Measurements from ENCODE around the gene ZNF226. TPM values are rescaled to one million over a fixed set of nuclear protein-coding genes. Genes with fewer than 3 reads are reported as not detected.

Gene ZNF226
- total and polyA plus RNA-seq, 9 of the 15 experiments (the other 6 are each of a cell fraction or from before 2014, with no cell fraction given) = 6.2 to 19.4 (median 9.3) TPM

DNA sequence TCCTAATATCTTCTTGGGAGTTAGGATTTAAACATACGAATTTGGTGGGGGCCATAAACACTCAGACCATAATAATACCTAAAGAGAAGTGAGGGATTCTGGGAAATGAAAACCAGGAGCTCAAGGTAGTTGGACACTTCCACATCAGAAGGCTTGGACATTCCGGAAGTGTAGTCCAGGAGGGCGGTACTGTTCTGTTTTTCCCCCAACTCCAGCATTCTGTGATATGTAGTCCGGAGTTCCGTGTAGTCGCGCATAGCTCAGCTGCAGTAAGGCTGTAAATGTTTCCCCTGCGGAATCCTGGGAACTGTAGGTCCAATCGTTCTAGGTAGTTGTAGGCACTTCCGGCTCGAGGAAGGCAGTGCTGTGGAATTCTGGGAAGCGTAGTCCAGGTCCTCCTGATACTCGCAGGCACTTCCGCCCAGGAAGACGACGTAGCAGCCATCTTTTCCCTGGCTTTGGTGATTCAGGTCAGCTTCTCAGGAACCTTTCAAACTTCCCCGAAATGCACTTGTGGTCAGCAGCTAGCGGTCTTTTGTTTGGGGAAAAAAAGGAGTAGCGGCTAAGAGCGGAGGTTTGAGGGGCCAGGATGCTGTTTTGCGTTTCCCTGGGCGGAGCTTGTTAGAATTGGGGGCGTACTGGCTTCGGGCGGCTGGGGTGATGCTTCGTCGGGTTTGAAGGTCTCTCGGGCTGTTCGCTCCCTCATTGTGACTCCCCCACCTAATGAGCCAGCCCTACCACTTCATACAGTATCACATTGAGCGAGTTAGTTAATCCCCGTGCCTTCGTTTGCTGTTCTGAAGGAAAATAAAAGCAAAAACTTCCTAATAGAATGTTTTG lies at the start of gene ZNF226 (continued):
- TF ChIP-seq ELK1 (CRISPR knock-in tag; IDR thresholded peaks at IDR 0.05) = no peak
- TF ChIP-seq TCFL5 (CRISPR knock-in tag; conservative IDR thresholded peaks at IDR 0.05) = no peak
- peak; percentile 92 for TF ChIP-seq ZNF644 (tag; IDR thresholded peaks at IDR 0.05; ENCODE audit: low read depth)
- TF ChIP-seq, protein P1, sequence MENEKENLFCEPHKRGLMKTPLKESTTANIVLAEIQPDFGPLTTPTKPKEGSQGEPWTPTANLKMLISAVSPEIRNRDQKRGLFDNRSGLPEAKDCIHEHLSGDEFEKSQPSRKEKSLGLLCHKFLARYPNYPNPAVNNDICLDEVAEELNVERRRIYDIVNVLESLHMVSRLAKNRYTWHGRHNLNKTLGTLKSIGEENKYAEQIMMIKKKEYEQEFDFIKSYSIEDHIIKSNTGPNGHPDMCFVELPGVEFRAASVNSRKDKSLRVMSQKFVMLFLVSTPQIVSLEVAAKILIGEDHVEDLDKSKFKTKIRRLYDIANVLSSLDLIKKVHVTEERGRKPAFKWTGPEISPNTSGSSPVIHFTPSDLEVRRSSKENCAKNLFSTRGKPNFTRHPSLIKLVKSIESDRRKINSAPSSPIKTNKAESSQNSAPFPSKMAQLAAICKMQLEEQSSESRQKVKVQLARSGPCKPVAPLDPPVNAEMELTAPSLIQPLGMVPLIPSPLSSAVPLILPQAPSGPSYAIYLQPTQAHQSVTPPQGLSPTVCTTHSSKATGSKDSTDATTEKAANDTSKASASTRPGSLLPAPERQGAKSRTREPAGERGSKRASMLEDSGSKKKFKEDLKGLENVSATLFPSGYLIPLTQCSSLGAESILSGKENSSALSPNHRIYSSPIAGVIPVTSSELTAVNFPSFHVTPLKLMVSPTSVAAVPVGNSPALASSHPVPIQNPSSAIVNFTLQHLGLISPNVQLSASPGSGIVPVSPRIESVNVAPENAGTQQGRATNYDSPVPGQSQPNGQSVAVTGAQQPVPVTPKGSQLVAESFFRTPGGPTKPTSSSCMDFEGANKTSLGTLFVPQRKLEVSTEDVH (IDR thresholded peaks at IDR 0.05; ENCODE audit: low read depth, partially characterized antibody) = peak; percentile 69
- no peak for TF ChIP-seq NEUROD1 (IDR thresholded peaks at IDR 0.05; ENCODE audit: borderline replicate concordance, low read depth, low read length, partially characterized antibody)
- no peak for TF ChIP-seq ZNF311 (CRISPR knock-in tag; IDR thresholded peaks at IDR 0.05)
- TF ChIP-seq BCOR (IDR thresholded peaks at IDR 0.05) = no peak
- TF ChIP-seq SREBF2 (CRISPR knock-in tag; IDR thresholded peaks at IDR 0.05) = no peak
- no peak for TF ChIP-seq RAD51 (IDR thresholded peaks at IDR 0.05; ENCODE audit: borderline replicate concordance, low read depth)
- TF ChIP-seq NCOA4 (IDR thresholded peaks at IDR 0.05; ENCODE audit: partially characterized antibody) = no peak
- no peak for TF ChIP-seq MAFF (IDR thresholded peaks at IDR 0.05; ENCODE audit: low read length)
- TF ChIP-seq, protein P2, sequence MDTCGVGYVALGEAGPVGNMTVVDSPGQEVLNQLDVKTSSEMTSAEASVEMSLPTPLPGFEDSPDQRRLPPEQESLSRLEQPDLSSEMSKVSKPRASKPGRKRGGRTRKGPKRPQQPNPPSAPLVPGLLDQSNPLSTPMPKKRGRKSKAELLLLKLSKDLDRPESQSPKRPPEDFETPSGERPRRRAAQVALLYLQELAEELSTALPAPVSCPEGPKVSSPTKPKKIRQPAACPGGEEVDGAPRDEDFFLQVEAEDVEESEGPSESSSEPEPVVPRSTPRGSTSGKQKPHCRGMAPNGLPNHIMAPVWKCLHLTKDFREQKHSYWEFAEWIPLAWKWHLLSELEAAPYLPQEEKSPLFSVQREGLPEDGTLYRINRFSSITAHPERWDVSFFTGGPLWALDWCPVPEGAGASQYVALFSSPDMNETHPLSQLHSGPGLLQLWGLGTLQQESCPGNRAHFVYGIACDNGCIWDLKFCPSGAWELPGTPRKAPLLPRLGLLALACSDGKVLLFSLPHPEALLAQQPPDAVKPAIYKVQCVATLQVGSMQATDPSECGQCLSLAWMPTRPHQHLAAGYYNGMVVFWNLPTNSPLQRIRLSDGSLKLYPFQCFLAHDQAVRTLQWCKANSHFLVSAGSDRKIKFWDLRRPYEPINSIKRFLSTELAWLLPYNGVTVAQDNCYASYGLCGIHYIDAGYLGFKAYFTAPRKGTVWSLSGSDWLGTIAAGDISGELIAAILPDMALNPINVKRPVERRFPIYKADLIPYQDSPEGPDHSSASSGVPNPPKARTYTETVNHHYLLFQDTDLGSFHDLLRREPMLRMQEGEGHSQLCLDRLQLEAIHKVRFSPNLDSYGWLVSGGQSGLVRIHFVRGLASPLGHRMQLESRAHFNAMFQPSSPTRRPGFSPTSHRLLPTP (IDR thresholded peaks at IDR 0.05; ENCODE audit: borderline replicate concordance, extremely low read depth, insufficient read length) = no peak
- TF ChIP-seq ZNF75A (CRISPR knock-in tag; IDR thresholded peaks at IDR 0.05) = no peak
- TF ChIP-seq ETV5 (CRISPR knock-in tag; IDR thresholded peaks at IDR 0.05; ENCODE audit: low read depth) = peak; percentile 68
- TF ChIP-seq NR4A1 (CRISPR knock-in tag; IDR thresholded peaks at IDR 0.05) = no peak
- TF ChIP-seq NR4A1 (tag; IDR thresholded peaks at IDR 0.05) = peak; percentile 57
- TF ChIP-seq HOXB6 (CRISPR knock-in tag; IDR thresholded peaks at IDR 0.05; ENCODE audit: borderline replicate concordance) = no peak
- TF ChIP-seq CBX8 (IDR thresholded peaks at IDR 0.05; ENCODE audit: borderline replicate concordance, extremely low read depth, low read depth, low read length, poor library complexity, severe bottlenecking) = no peak
- TF ChIP-seq ZFP1 (CRISPR knock-in tag; IDR thresholded peaks at IDR 0.05) = no peak
- no peak; the same call in none of the 2 replicates for TF ChIP-seq CBX1 (IDR thresholded peaks at IDR 0.05; ENCODE audit: low read depth)
